PC-3 (cell line): ENCODE data around the gene CHRNE. TPM values are rescaled to one million over a fixed set of nuclear protein-coding genes. Genes with fewer than 3 reads are reported as not detected.

ENCODE experiments used
- ATAC-seq: fragments of 200-7000 bp; cut with Tn5 transposase; 2 replicates; pipeline ENCODE4 v1.9.1; 2020; ENCODE audit warnings: mild to moderate bottlenecking, moderate library complexity
- BruUV-seq: library from RNA; stranded (reverse); fragments of 400-500 nt; replicated peaks from 2 replicates; lab custom pipeline; 2021; lab: Mats Ljungman, UMichigan
- CTCF ChIA-PET: fragments of 300-600 bp; sonication (Branson Sonifier 250); formaldehyde crosslinking; loops from one replicate; lab custom pipeline; 2022; ENCODE audit warnings: antibody characterized with exemption; lab: Charles Lee
- POLR2A ChIA-PET: fragments of 300-600 bp; sonication (Branson Sonifier 250); formaldehyde crosslinking; loops from one replicate; lab custom pipeline; 2022; ENCODE audit warnings: antibody characterized with exemption; ENCODE audit not compliant: unreplicated experiment; lab: Charles Lee
- DNase-seq: peaks from one replicate; pipeline ENCODE4 v3.0.0-alpha.2; 2015
- H2AFZ ChIP-seq: fragments of 300-600 bp; sonication (generic); 2 replicates; pipeline ENCODE4 v1.6.0; 2016; ENCODE audit warnings: antibody characterized with exemption, low read length
- H3F3A ChIP-seq: fragments of 300-600 bp; sonication (generic); one replicate; pipeline ENCODE4 v1.6.0; 2017; ENCODE audit warnings: antibody characterized with exemption, low read length, control low read depth, mild to moderate bottlenecking; ENCODE audit not compliant: unreplicated experiment
- H3K27ac ChIP-seq: fragments of 300-600 bp; sonication (generic); 2 replicates; pipeline ENCODE4 v1.5.1; 2016; ENCODE audit warnings: mild to moderate bottlenecking, low read length
- H3K27me3 ChIP-seq: fragments of 300-600 bp; sonication (generic); 2 replicates; pipeline ENCODE4 v1.6.1; 2016; ENCODE audit warnings: low read length, mixed read lengths
- H3K36me3 ChIP-seq: fragments of 300-600 bp; sonication (generic); 2 replicates; pipeline ENCODE4 v1.6.1; 2016; ENCODE audit warnings: low read depth, mixed run types, low read length, mixed read lengths
- H3K4me1 ChIP-seq: fragments of 300-600 bp; sonication (generic); 2 replicates; pipeline ENCODE4 v1.5.1; 2016; ENCODE audit warnings: low read length; ENCODE audit not compliant: insufficient read depth
- H3K4me2 ChIP-seq: fragments of 300-600 bp; sonication (generic); 2 replicates; pipeline ENCODE4 v1.6.0; 2016; ENCODE audit warnings: low read length
- H3K4me3 ChIP-seq: fragments of 300-600 bp; sonication (generic); 2 replicates; pipeline ENCODE4 v1.5.1; 2016; ENCODE audit warnings: mild to moderate bottlenecking, low read length, mixed read lengths
- H3K79me2 ChIP-seq: fragments of 300-600 bp; sonication (generic); 2 replicates; pipeline ENCODE4 v1.6.1; 2017; ENCODE audit warnings: low read length, mixed read lengths
- H3K9ac ChIP-seq: fragments of 300-600 bp; sonication (generic); 2 replicates; pipeline ENCODE4 v1.6.0; 2016; ENCODE audit warnings: mild to moderate bottlenecking, low read length
- H3K9me2 ChIP-seq: fragments of 300-600 bp; sonication (generic); replicated peaks from 2 replicates; pipeline ENCODE4 v1.6.1; 2016; ENCODE audit warnings: mixed run types, low read length, mixed read lengths
- H3K9me3 ChIP-seq: fragments of 300-600 bp; sonication (generic); 2 replicates; pipeline ENCODE4 v1.6.1; 2016; ENCODE audit warnings: low read length, mixed read lengths
- H4K20me1 ChIP-seq: fragments of 300-600 bp; sonication (generic); 2 replicates; pipeline ENCODE4 v1.6.1; 2016; ENCODE audit warnings: low read length, mixed read lengths
- CTCF ChIP-seq: fragments of 300-600 bp; sonication (generic); conservative IDR thresholded peaks from 2 replicates; pipeline ENCODE4 v1.5.1; 2017; ENCODE audit warnings: antibody characterized with exemption, low read depth, mild to moderate bottlenecking, low read length
- EZH2 ChIP-seq: fragments of 300-600 bp; sonication (generic); IDR thresholded peaks from one replicate; pipeline ENCODE4 v1.6.1; 2017; ENCODE audit warnings: antibody characterized with exemption, mild to moderate bottlenecking, low read length; ENCODE audit not compliant: unreplicated experiment
- EZH2phosphoT487 ChIP-seq: fragments of 300-600 bp; sonication (generic); IDR thresholded peaks from 2 replicates; pipeline ENCODE4 v1.6.1; 2018; ENCODE audit warnings: mild to moderate bottlenecking, antibody characterized with exemption, low read length, borderline replicate concordance
- intact Hi-C: fragments of 100-400 bp; cut with micrococcal nuclease; formaldehyde crosslinking; loops from 2 replicates; pipeline ENCODE4 v1.9.0; 2023
- total RNA-seq: library from RNA; depleted of rRNA; stranded (reverse); fragments of >200 nt; gene quantifications from 2 replicates; pipeline ENCODE4 v1.2.3, GENCODE V29; 2014

CHRNE gene
- total RNA-seq, 1 experiment from 2014 or later, result 0.11 TPM

- no peaks in the 10 kb centered on the region for H3F3A ChIP-seq
- H3K27me3 ChIP-seq, result no peaks in the 10 kb centered on the region
- intact Hi-C loops, result no loop called here
- H3K36me3 ChIP-seq, result peaks cover 2% of the 10 kb centered on the region; the same call in 1 of the 2 replicates
- no peaks in the 10 kb centered on the region for H3K9me2 ChIP-seq
- H4K20me1 ChIP-seq, result no peaks in the 10 kb centered on the region
- ChIA-PET CTCF (no interaction called here), POLR2A (no interaction called here)
- no peaks in the 10 kb centered on the region for H3K79me2 ChIP-seq
- DNase-seq (no peak), ATAC-seq (no peak)
- H3K4me2 ChIP-seq, result no peak overlapping the region
- no TSS peak for BruUV-seq
- no peak overlapping the region for H3K4me3 ChIP-seq
- no peaks in the 10 kb centered on the region for H3K4me1 ChIP-seq
- no peaks in the 10 kb centered on the region for H3K9me3 ChIP-seq
- H2AFZ ChIP-seq, result no peak overlapping the region
- no peak overlapping the region for H3K9ac ChIP-seq
- no peak for TF ChIP-seq EZH2
- TF ChIP-seq EZH2phosphoT487, result no peak
- TF ChIP-seq CTCF, result no peak
- H3K27ac ChIP-seq, result no peak overlapping the region
These were observed 9.0 kb downstream of the CHRNE start for GRCh38 chr17:4893721-4894560.

GRCh38 chr17:4893272-4893671, 9.6 kb downstream of the CHRNE start:
- Histone ChIP-seq H3K4me2 (no peak overlapping the region), H3K4me1 (no peaks in the 10 kb centered on the region), H3K4me3 (no peak overlapping the region), H4K20me1 (no peaks in the 10 kb centered on the region), H3K9ac (no peak overlapping the region), H3K36me3 (peaks cover 4% of the 10 kb centered on the region; the same call in 1 of the 2 replicates), H2AFZ (no peak overlapping the region), H3K27me3 (no peaks in the 10 kb centered on the region), H3K79me2 (no peaks in the 10 kb centered on the region), H3F3A (no peaks in the 10 kb centered on the region), H3K9me3 (no peaks in the 10 kb centered on the region), H3K27ac (no peak overlapping the region), H3K9me2 (no peaks in the 10 kb centered on the region)
- BruUV-seq, result no TSS peak
- ATAC-seq (no peak), DNase-seq (no peak)
- intact Hi-C loops, result no loop called here
- CTCF ChIA-PET, result no interaction called here
- POLR2A ChIA-PET, result no interaction called here
- TF ChIP-seq CTCF, result no peak
- TF ChIP-seq EZH2, result no peak
- TF ChIP-seq EZH2phosphoT487, result no peak
